UCSD-AML1 (cell line): Measurements from ENCODE around the gene PACS2.
"Not testable (repeated sequence)": the region's sequence is repeated elsewhere in the genome, so short reads cannot be mapped to it uniquely, and the experiment has no call there.

ENCODE experiments used
- DNase-seq: peaks from one replicate; lab custom pipeline; 2025; ENCODE audit not compliant: unreplicated experiment; lab: John Stamatoyannopoulos, UW

Gene PACS2

GRCh38 chr14:105314287-105315200, at the start of gene PACS2:
Gene PACS2 (plus strand): TSS chr14:105314748. CDS start chr14:105314919, 171 bp downstream.
- peak; percentile 89 for DNase-seq

- DNase-seq: no peak
Measured at GRCh38 chr14:105267820-105268548, 46.6 kb upstream of the PACS2 start.

- no peak for DNase-seq
Measured at GRCh38 chr14:105268736-105269354, 45.7 kb upstream of the PACS2 start.

- DNase-seq: no peak
Measured at GRCh38 chr14:105269405-105269804, 45.1 kb upstream of the PACS2 start.

DNA sequence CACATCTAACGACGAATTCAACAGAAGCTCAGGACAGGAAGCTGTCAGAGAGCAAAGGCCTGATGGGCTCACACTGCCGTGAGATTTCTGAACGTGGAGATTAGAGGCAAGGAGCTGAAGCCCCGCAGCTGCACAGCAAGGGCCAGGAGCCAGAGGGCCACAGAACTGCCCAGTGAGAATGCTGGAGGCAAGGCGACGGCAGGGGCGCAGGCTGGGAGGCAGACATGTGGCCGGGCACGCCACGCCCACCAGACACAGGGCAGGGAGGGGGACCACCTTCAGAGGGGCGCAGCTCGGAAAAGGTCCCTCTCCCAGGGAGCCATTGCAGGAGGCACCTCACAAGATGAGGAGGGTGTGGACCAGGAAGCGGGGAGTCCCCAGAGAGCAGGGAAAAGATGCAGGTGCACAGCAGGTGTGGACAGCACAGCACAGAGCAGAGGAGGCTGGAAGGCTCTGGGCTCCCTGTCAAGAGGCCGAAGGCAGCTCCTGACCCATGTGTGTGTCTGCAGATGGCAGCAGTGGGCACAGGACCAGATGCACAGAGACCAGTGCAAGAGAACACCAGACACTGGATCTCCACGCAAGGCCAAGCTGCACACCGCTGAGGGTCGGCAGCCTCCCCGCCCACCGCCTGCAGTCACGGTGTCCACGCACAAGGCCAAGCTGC, 43.2 kb upstream of the PACS2 start:
- no peak for DNase-seq

DNA sequence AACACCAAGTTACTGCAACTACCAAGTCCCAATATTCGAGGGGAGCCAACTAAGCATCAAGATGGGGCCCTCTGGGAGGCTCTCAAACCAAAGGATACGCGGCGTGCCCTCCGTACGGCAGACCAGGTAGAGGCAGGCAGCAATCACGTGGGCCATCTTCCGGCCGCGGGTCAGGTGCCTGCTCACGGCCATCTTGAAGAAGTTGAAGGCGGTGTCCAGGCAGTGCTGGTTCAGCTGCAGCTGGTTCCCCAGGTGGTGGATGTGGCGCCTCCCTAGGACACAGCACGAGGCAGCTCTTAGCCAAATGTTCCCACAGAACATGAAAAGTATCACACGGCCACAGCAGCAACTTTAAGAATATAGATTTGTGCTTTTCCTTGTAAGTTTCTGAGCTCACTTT, 41.9 kb upstream of the PACS2 start:
- no peak for DNase-seq

DNA sequence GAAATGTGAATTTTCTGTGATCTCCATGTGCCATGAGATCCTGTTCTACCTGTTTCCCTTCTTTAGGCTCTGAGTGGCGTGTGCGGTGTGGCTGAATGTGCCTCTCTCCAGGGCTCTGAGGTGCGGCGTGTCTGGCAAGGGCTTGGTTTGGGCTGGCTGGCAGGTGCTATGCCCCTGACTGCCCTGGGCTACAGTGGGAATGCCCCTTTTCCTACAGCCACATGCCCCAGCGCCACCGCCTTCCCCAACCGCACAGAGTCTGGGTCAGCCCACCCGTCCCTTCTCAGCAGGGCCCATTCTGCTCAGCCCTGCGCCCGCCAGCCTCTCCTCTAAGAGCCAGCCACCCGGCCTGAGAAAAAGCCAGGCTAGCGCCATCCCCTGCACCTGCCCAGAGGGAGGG, 41.5 kb upstream of the PACS2 start:
- DNase-seq: no peak

DNA sequence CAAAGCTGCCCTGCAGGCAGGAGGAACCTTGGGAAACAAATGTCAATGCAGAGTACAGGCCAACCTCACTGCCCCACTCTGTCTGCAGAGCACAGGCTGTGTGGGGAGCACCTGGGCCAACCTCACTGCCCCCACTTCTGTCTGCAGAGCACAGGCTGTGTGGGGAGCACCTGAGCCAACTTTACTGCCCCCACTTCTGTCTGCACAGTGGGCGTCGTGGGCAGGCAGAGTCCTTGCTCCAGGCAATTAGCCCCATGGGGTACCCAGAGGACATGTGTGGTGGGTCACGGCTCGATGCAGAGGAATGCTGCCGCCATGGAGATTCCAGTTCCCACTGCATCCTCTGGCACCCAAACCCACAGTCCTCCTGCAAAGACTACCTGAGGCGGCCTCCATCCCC, 39.9 kb upstream of the PACS2 start:
- no peak for DNase-seq

DNA sequence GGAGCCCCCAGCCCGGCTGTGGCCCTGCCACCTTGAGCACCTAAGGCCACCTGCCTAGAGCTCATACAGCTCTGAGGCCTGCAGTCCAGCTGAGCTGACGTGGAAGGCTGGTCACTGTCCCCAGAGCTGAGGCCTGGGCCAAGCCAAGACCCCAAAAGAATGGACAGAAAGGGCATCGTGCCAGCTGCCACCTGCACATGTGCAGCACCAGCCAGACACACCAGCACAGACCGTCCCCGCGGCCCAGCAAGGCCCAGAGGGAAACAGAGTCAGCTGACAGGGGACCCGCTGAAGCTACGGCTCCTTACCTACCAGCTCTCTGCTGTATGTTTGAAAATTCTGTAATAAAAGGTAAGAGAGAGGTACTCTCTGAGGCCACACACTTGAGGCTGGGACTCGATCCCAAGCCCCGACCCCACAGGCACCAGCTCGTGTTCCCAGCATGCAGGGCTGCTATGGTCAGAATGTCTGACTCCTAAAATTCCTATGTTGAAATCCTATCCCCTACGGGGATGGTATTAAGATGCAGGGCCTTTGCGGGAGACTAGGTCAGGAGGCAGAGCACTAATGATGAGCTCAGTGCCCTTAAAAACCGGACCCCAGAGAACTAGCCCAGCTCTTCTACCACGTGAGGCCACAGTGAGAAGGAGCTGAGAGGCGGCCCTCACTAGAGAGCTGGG, 39.1 kb upstream of the PACS2 start:
- no peak for DNase-seq

- DNase-seq: not testable (repeated sequence)
Measured at GRCh38 chr14:105277448-105277847, 37.1 kb upstream of the PACS2 start.

DNA sequence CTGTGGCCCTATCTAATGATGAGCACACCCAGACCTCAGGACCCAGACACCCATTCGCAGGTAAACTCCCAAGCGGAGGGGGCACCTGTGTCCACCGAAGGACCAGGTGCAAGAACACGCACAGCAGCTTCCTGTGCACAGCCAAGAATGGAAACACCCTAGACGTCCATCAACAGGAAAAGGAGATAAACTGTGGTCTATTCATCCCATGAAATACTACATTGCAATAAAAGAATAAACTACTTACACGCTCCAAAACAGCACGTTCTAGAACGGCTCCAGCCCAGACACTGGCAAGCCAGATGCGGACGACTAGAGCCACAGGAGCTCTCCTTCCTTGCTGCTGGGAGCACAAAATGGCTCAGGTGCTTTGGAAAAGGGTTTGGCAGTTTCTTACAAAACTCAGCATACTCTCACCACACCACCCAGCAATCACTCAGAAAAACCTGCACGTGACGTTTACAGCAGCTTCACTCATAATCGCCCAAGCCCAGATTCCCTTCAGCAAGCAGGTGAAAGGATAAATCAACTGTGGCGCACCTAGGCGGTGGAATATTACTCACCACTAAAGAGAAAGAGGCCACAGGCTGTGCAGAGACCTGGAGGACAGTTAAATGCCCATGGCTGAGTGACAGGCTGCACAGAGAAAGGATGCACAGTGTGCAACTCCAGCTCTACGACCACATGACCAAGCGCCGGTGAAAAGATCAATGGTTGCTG, 34.7 kb upstream of the PACS2 start:
- DNase-seq: no peak

GRCh38 chr14:105280525-105280924, 34.0 kb upstream of the PACS2 start:
- DNase-seq: no peak

DNA sequence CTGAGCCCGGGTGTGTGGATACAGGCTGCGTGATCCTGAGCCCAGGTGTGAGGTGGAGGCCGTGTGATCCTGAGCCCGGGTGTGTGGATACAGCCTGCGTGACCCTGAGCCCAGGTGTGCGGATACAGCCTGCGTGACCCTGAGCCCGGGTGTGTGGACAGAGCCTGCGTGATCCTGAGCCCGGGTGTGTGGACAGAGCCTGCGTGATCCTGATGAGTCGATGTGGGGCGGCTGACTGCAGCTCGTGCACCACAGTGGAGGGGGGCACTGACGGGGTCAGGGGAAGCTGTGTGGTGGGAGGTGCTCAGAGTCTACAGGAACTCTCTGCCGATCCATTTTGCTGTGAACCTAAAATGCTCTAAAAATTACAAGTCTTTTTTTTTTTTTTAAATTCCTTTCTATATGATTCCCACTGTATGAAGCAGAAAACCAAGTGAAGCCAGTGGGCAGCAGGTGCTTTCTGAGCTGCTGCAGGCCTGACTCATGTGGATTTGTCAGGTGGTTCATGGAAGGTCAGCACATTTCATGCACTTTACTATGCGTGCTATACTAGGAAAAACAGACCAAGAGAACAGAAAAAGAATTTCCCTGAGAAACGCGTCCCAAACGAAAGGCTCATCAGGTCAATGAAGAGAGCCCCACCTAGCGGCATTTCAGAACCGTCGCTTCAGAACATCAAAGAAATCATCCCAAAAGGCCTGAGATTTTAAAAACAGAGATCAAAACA, 33.0 kb upstream of the PACS2 start:
- DNase-seq: no peak

DNA sequence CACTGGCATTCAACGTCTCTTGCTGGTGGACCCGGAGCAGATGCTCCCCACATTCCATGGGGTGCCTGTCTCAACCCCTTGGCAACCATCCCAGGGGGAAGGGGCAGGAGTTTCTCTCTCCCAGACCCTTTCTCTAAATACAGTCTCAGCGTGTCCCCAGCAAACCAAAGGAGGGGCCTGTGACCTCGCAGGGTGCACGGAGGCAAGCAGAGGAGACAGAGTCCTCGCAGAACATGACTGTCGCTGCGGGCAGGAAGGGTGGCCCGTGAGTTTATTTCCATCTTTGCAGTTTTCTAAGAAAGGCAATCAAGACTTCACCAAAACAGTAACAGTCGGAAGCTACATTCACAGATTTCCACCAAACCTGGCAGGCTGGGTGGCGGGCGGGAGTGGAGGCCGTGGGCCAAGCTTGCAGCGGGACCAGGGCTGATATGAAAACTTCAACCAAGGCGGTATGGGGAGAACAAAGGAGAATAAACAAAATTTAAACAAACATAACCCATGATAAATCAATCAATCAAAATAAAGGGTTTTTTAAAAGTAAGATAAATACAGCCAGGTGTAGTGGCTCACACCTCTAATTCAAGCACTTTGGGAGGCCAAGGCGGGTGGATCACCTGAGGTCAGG, 32.3 kb upstream of the PACS2 start:
- DNase-seq: no peak

DNA sequence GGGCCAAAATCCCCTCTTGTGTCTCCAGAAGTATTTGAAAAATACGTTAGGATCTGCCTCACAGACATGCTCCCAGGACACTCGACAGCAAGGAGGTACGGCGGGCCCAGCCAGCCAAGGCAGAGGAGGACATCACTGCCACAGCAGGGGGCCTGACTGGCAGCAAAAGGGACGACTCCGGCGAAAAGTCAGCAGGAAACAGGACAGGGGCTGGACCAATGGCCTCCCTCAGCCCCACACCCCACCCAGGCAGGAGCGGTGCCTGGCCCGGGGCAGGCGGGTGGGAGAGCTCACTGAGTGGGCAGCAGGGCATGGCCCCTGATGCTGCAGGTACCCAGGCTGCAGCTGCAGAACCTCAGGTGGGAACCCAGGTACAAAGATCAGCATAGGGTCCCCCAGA, 31.5 kb upstream of the PACS2 start:
- DNase-seq: no peak

- DNase-seq: peak; percentile 80
Measured at GRCh38 chr14:105283899-105284298, 30.6 kb upstream of the PACS2 start.

DNA sequence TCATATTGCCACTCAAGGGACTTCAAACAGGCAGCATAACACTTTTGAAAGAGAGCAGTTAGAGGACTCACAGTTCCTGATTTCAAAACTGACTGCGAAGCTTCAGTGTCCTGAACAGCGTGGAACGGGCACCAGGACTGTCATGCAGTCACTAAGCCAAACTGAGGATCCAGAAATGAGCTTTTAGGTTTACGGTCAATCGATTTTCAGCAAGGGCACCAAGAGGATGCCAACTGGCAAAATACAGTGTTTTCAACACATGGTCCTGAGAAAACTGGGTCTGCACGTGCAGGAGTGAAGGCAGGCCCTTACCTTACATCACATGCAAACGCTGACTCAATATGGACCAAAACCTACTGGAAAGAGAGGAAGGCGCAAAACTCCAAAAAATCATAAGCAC, 29.4 kb upstream of the PACS2 start:
- DNase-seq: no peak

GRCh38 chr14:105286759-105287144, 27.8 kb upstream of the PACS2 start:
- DNase-seq: no peak
